Activated effector memory CD4-positive, alpha-beta T cell treated with anti-CD3 and anti-CD28 coated beads, Interleukin-2, amount 50 U/mL, for 16 hours (primary cell): ENCODE measurements around the gene HBS1L.

Source experiments
- DNase-seq: peaks from one replicate; pipeline ENCODE4 v3.0.0-alpha.2; 2020

Gene HBS1L

DNA sequence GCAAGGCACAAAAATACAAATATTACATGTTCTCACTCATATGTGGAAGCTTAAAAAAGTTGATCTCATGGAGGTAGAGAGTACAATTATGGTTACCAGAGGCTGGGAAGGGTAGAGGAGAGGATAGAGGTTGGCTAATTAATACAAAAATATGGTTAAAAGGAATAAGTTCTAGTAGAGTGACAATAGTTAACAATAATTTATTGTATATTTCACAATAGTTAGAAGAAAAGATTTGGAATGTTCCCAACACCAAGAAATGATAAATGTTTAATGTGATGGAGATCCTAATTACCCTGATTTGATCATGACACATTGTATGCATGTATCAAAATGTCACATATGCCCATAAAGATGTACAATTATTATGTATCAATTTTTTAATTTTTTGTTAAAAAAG is 106.5 kb downstream of the HBS1L start:
- DNase-seq: no peak

DNA sequence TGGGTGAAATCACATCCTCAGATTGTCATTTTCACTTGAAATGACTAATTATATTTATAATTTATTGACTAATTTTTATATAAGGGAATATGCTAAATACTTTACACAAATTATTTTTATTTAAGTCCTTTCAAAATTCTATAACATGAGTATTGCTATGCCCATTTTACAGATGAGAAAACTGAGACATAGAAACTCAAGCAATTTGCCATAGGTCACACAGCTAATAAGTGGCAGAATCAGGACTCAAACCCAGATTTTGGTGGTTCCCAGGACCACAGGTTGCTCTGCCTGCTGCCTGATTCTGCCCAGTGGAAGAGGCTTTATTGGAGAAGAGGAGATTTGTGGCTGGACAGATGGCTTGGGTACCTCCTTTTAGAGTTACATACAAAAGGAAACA is 109.6 kb downstream of the HBS1L start:
- DNase-seq: no peak

DNA sequence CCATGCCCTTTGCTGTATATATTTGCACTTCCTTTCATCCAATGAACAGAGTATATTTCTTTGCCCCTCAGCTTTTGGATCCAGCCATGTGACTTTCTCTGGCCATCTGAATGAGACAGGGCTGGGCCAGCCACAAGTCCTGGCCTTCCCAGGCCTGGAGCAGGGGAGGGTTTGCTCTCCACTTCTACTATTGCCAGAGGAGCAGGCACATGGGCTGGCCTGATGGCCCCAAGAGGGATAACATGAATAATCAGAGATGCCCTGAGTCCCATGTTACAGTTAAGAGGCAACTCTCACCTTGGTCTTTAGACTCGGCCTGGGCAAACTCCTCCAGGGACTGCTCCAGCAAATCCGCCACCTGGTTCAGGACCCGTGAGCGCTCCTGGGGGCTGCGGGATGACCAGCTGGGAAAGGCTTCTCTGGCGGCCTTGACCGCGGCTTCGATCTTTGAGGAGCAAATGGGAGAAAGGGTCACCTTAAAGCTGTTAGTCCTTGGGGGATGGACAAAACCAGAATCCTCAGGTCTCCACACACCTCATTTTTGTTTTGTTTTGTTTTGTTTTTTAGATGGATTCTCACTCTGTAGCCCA is 111.0 kb downstream of the HBS1L start:
- DNase-seq: no peak

DNA sequence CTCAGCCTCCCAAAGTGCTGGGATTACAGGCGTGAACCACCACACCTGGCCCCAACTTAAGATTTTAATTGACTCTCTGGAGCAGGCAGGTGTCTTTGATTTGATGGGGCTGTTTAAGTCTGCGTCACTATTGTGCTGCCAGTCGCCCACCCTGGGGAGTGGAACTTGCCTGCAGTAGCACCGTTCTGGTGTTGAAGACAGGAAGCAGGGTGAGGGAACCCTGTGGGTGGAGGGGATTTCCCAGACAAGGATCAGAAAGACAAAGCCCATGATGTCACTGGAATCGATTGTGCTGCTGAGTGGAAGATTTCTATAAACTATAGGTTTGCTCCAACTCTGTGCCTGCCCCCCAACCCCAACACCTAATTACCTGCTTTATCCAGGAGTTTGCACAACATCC is 115.7 kb downstream of the HBS1L start:
- peak; percentile 85 for DNase-seq

DNA sequence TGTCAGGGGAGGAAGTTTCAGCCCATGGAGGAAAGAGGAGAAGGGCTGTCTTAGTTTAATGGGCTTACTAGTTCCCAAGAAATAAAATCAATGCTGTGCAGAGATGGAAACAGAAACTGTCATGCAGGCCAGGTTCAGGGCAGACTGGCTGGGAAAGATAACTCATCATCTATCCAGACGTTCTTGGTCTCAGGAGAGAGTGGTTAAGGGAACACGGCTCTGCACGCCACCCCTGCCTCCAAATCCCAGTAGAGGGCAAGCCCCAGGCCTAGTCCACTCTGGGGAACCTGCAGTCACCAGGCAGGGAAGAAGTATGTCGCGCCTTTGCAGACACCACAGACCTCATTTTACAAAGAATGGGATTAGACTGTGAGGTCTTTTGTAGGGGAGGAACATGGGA is 117.2 kb downstream of the HBS1L start:
- no peak for DNase-seq

GRCh38 chr6:134936931-134937330 is 117.7 kb downstream of the HBS1L start:
- no peak for DNase-seq

- no peak for DNase-seq
These were observed 118.1 kb downstream of the HBS1L start for GRCh38 chr6:134936476-134936875.

DNA sequence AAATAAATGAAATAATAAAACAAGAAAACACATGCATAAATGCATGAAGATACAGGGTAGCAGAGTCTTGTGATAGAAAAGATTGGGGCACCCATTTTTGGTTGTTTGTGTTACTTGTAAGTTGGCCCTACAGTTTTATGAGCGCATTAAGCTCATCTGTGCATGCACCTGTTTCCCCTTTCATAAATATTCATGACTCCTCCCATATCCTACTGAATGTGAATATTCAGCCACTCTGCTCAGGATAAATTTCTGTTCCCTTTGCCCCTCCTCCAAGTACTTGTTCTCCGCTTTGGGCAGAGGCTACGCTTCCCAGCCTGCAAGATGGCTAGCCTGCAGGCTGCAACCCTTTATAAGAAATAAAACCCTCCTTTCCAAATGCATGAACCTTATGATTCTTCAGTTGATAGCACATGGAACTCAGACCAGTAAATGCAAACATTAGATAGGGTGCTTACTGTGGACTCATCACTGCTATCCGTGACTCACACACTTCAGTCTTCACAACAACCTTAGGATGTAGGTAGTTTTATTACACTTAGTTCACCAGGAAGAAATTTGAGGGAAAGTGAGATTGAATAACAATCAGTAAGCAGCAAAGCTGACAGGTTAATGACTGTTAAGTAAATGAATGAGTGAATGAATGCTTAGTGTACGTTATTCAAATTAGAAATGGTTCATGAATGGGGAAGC is 119.7 kb downstream of the HBS1L start:
- no peak for DNase-seq

GRCh38 chr6:134932535-134933470 is 121.8 kb downstream of the HBS1L start:
- DNase-seq: no peak

DNA sequence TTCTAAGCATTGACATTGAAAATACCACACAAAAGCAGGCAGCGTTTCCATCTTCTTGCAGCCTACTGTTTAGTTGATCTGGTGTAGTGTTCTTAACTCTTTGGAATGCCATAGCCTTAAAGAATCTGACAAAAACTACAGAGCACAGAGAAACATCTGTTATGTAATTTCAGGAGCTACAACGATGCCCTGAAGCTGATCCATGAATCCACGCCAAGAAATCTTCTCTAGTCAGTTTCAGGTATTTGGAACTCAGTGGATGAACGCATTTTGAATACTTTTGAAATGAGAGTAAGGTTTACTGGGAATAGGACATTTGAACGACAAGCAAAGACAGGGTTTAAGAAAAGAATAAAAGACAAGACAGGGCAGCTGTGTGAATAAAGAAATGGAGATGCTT is 122.5 kb downstream of the HBS1L start:
- DNase-seq: no peak

GRCh38 chr6:134930463-134930862 is 124.2 kb downstream of the HBS1L start:
- no peak for DNase-seq

GRCh38 chr6:134928151-134928900 is 126.3 kb downstream of the HBS1L start:
- DNase-seq: no peak

DNA sequence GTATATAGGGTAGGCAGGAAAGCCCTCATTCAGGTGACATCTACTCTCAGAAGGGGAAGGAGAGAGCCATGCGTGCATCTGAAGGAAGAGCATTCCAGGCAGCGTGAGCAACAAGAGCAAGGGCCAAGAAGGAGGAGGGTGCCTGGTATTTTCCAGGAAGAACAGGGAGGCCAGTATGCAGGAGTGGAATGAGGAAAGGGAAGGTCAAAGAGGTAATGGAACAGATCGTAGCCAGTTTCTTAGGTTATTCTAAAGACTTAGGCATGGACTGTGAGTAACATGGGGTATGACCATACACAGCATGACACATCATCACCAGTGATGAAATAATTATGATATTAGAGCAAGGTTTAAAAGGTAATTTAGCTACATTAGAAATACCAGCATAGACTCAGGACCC is 128.8 kb downstream of the HBS1L start:
- DNase-seq: no peak

- DNase-seq: no peak
These were observed 132.8 kb downstream of the HBS1L start for GRCh38 chr6:134921721-134922261.

DNA sequence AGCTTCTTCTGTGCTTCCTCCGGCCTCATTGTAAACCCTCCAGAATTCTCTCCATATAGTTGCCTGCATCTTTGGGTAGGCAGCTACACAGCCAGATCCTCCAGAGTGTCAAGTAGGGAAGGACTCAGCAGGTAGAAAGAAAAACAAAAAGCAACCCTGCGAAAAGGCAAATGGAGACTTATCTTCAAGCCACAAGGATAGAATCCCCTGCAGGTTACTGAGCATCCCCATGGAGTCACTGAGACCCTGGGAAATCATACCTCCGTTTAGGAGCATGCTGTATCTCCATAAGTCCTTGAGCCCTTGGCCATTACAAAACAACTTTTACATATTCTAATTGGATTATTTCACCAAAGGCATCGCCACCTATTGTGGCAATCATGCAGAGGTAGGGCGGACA is 133.3 kb downstream of the HBS1L start:
- no peak for DNase-seq

GRCh38 chr6:134920422-134920821 is 134.2 kb downstream of the HBS1L start:
- no peak for DNase-seq

DNA sequence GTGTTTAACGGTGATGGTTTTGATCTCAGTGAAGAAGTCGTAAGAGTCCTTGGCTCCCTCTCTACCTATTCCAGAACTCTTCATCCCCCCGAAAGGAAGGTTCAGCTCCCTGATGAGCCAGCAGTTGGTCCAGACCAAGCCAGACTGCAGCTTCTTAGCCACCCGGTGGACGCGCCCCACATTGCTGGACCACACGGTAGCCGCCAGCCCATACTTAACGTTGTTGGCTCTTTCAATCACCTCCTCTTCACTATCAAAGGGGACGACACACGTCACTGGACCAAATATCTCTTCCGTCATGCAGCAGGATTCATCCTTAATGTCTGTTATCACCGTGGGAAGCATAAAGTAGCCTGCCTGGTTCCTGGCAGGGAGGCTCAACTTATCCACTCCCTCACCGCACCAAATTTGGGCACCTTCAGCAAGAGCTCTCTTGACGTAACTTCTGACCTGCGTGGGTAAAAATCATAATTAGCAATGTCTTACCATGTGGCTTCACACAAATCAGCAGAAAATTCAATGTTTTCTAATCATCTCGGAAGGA is 136.1 kb downstream of the HBS1L start:
- no peak for DNase-seq

DNA sequence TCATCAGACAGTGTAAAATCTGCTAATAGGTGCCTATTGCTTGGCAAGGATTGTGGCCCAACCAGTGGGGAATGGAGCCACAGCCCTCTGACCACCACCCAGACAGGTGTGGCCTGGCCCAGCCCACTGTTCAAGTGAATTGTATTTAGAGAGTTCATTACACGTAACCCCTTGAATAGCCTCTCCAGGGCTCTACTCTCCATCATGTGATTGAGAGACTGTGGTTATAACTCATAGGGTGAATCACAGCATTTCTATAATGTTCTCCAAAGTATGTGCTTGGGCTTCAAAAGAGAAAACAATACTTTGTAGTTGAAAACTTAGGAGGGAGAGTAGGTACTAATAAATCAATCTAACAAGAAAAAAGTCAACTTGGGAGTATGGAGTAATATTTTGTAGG is 143.1 kb downstream of the HBS1L start:
- DNase-seq: no peak

- no peak for DNase-seq
These were observed 144.1 kb downstream of the HBS1L start for GRCh38 chr6:134910593-134910935.
